GM23248 (cell line): ENCODE results near the gene ZIC4.

ENCODE experiments used
- EZH2 ChIP-seq: fragments of 200-600 bp; sonication (generic); IDR thresholded peaks from 2 replicates; pipeline ENCODE4 v1.6.1; 2018; ENCODE audit warnings: antibody characterized with exemption, mild to moderate bottlenecking; ENCODE audit not compliant: insufficient read depth, poor library complexity, severe bottlenecking
- EZH2phosphoT487 ChIP-seq: fragments of 200-600 bp; sonication (generic); IDR thresholded peaks from 2 replicates; pipeline ENCODE4 v1.6.1; 2018; ENCODE audit warnings: antibody characterized with exemption, moderate library complexity, mild to moderate bottlenecking, low read depth; ENCODE audit not compliant: insufficient read depth

GRCh38 chr3:147395899-147396711 lies 10.2 kb downstream of the ZIC4 start:
- TF ChIP-seq EZH2 (no peak), EZH2phosphoT487 (no peak)
